C4-2B (cell line): ENCODE results near the gene POMP.

Experiments used
- ZFX ChIP-seq: fragments of 450-650 bp; IDR thresholded peaks from 2 replicates; pipeline ENCODE4 v1.6.1; 2017
- TF ChIP-seq, protein P1 (sequence below): fragments of 450-650 bp; conservative IDR thresholded peaks from 2 replicates; pipeline ENCODE4 v1.5.1; 2017; ENCODE audit warnings: mild to moderate bottlenecking

DNA sequence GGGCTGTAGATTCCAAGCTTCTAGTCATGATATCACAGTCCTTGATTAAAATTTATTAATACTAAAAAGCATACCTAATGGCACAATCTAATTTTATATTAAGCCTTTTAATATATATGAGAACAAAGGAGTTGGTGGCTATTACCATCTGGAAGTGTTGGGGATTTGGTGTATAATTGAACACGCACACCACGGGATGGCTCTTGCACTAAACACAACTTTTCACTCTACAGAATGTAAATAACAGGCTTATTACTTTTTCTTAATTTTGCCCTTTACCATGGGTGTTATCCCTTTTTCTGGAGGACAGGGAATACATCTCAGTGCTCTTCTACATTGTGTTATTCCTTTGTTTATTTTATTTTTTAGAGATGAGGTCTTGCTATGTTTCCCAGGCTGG, 21.6 kb downstream of the POMP start:
- TF ChIP-seq, protein P1, sequence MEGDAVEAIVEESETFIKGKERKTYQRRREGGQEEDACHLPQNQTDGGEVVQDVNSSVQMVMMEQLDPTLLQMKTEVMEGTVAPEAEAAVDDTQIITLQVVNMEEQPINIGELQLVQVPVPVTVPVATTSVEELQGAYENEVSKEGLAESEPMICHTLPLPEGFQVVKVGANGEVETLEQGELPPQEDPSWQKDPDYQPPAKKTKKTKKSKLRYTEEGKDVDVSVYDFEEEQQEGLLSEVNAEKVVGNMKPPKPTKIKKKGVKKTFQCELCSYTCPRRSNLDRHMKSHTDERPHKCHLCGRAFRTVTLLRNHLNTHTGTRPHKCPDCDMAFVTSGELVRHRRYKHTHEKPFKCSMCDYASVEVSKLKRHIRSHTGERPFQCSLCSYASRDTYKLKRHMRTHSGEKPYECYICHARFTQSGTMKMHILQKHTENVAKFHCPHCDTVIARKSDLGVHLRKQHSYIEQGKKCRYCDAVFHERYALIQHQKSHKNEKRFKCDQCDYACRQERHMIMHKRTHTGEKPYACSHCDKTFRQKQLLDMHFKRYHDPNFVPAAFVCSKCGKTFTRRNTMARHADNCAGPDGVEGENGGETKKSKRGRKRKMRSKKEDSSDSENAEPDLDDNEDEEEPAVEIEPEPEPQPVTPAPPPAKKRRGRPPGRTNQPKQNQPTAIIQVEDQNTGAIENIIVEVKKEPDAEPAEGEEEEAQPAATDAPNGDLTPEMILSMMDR = no peak
- TF ChIP-seq ZFX = no peak
